Measurements from ENCODE around the gene KCNK18.

Gene KCNK18

GRCh38 chr10:117250411-117250810 is 53.1 kb downstream of the KCNK18 start:
- no peak for DNase-seq (ENCODE audit: low read depth in 2 of 2)

- DNase-seq (ENCODE audit: low read depth in 2 of 2) = no peak
These were observed 56.6 kb downstream of the KCNK18 start for GRCh38 chr10:117253908-117254307.

- no peak for DNase-seq (ENCODE audit: low read depth in 2 of 2)
These were observed 57.0 kb downstream of the KCNK18 start for GRCh38 chr10:117254338-117254737.

GRCh38 chr10:117254774-117255735 is 57.8 kb downstream of the KCNK18 start:
- DNase-seq (ENCODE audit: low read depth in 2 of 2) = no peak

GRCh38 chr10:117255835-117256460 is 58.7 kb downstream of the KCNK18 start:
- DNase-seq (ENCODE audit: low read depth in 2 of 2) = no peak

GRCh38 chr10:117256910-117257309 is 59.6 kb downstream of the KCNK18 start:
- DNase-seq (ENCODE audit: low read depth in 2 of 2) = no peak

GRCh38 chr10:117257721-117258120 is 60.4 kb downstream of the KCNK18 start:
- DNase-seq (ENCODE audit: low read depth in 2 of 2) = no peak

- no peak for DNase-seq (ENCODE audit: low read depth in 2 of 2)
These were observed 62.0 kb downstream of the KCNK18 start for GRCh38 chr10:117259279-117259678.
